OCI-LY3 (cell line): Measurements from ENCODE around the gene ADCY6.

ENCODE experiments used
- H2AFZ ChIP-seq: fragments of 200-600, 300-600 bp; shearing (Covaris generic); 2 replicates; pipeline ENCODE4 v1.6.0; 2014; ENCODE audit warnings: antibody characterized with exemption, low read depth, low read length
- H3K27ac ChIP-seq: fragments of 200-600, 300-600 bp; sonication (generic); 2 replicates; pipeline ENCODE4 v1.5.1; 2014; ENCODE audit warnings: mild to moderate bottlenecking, low read length, moderate library complexity, mixed read lengths
- H3K27me3 ChIP-seq: fragments of 200-600, 300-600 bp; sonication (generic); 2 replicates; pipeline ENCODE4 v1.6.1; 2014; ENCODE audit warnings: low read depth, low read length, mixed read lengths
- H3K36me3 ChIP-seq: fragments of 200-600, 300-600 bp; sonication (generic); replicated peaks from 2 replicates; pipeline ENCODE3; 2014; ENCODE audit warnings: low read depth, low read length, mixed read lengths
- H3K4me1 ChIP-seq: fragments of 300-600, 200-600 bp; sonication (generic); 2 replicates; pipeline ENCODE4 v1.6.1; 2014; ENCODE audit warnings: low read length, mixed read lengths
- H3K4me2 ChIP-seq: fragments of 200-600, 300-600 bp; sonication (generic); 2 replicates; pipeline ENCODE4 v1.6.1; 2014; ENCODE audit warnings: low read length, mixed read lengths
- H3K4me3 ChIP-seq: fragments of 300-600, 200-600 bp; sonication (generic); 2 replicates; pipeline ENCODE4 v1.5.1; 2014; ENCODE audit warnings: antibody characterized with exemption, mild to moderate bottlenecking, low read length, moderate library complexity
- H3K79me2 ChIP-seq: fragments of 300-600, 200-600 bp; shearing (Covaris generic); 2 replicates; pipeline ENCODE4 v1.6.1; 2014; ENCODE audit warnings: mild to moderate bottlenecking, low read length, mixed read lengths
- H3K9ac ChIP-seq: fragments of 300-600, 200-600 bp; shearing (Covaris generic); 2 replicates; pipeline ENCODE4 v1.6.0; 2014; ENCODE audit warnings: mild to moderate bottlenecking, low read length, moderate library complexity
- H3K9me3 ChIP-seq: fragments of 200-600, 300-600 bp; shearing (Covaris generic); 2 replicates; pipeline ENCODE4 v1.6.1; 2014; ENCODE audit warnings: low read length, mixed read lengths; ENCODE audit not compliant: insufficient read depth
- H4K20me1 ChIP-seq: fragments of 200-600, 300-600 bp; sonication (generic); 2 replicates; pipeline ENCODE4 v1.6.1; 2016; ENCODE audit warnings: low read length, mixed read lengths; ENCODE audit not compliant: insufficient read depth
- CTCF ChIP-seq: fragments of 200-600, 300-600 bp; sonication (generic); IDR thresholded peaks from 2 replicates; pipeline ENCODE4 v1.5.1; 2014; ENCODE audit warnings: antibody characterized with exemption, low read length, low read depth
- EZH2phosphoT487 ChIP-seq: fragments of 200-600 bp; shearing (Covaris generic); IDR thresholded peaks from 2 replicates; pipeline ENCODE4 v1.6.1; 2018; ENCODE audit warnings: antibody characterized with exemption, mixed run types, low read depth

Gene ADCY6

GRCh38 chr12:48764521-48764920 is 24.4 kb downstream of the ADCY6 start:
- Histone ChIP-seq H3K27ac (no peak overlapping the region), H3K36me3 (no peaks in the 10 kb centered on the region), H3K79me2 (no peaks in the 10 kb centered on the region), H4K20me1 (no peaks in the 10 kb centered on the region), H3K4me1 (peaks cover 4% of the 10 kb centered on the region; the same call in 1 of the 2 replicates), H3K4me2 (no peak overlapping the region), H3K9me3 (no peaks in the 10 kb centered on the region), H2AFZ (no peak overlapping the region), H3K27me3 (no peaks in the 10 kb centered on the region), H3K4me3 (no peak overlapping the region), H3K9ac (no peak overlapping the region)
- TF ChIP-seq EZH2phosphoT487 (no peak), CTCF (no peak)

- H2AFZ ChIP-seq = no peak overlapping the region
- no peak overlapping the region for H3K9ac ChIP-seq
- no peaks in the 10 kb centered on the region for H3K36me3 ChIP-seq
- H3K4me1 ChIP-seq = no peaks in the 10 kb centered on the region
- TF ChIP-seq CTCF (no peak), EZH2phosphoT487 (no peak)
- no peaks in the 10 kb centered on the region for H3K79me2 ChIP-seq
- H3K27me3 ChIP-seq = no peaks in the 10 kb centered on the region
- no peak overlapping the region for H3K4me2 ChIP-seq
- H4K20me1 ChIP-seq = no peaks in the 10 kb centered on the region
- no peak overlapping the region for H3K27ac ChIP-seq
- H3K9me3 ChIP-seq = no peaks in the 10 kb centered on the region
- H3K4me3 ChIP-seq = no peak overlapping the region
These were observed 30.2 kb downstream of the ADCY6 start for GRCh38 chr12:48758737-48759136.

GRCh38 chr12:48758186-48758585 is 30.7 kb downstream of the ADCY6 start:
- H3K4me3 ChIP-seq = no peak overlapping the region
- no peak overlapping the region for H3K27ac ChIP-seq
- no peaks in the 10 kb centered on the region for H3K36me3 ChIP-seq
- H3K4me1 ChIP-seq = no peaks in the 10 kb centered on the region
- H3K4me2 ChIP-seq = no peak overlapping the region
- TF ChIP-seq EZH2phosphoT487 = no peak
- no peak for TF ChIP-seq CTCF
- no peaks in the 10 kb centered on the region for H3K27me3 ChIP-seq
- H2AFZ ChIP-seq = no peak overlapping the region
- no peak overlapping the region for H3K9ac ChIP-seq
- no peaks in the 10 kb centered on the region for H3K79me2 ChIP-seq
- H3K9me3 ChIP-seq = no peaks in the 10 kb centered on the region
- no peaks in the 10 kb centered on the region for H4K20me1 ChIP-seq

GRCh38 chr12:48750769-48751356 is 38.0 kb downstream of the ADCY6 start:
- TF ChIP-seq CTCF = no peak
- no peak for TF ChIP-seq EZH2phosphoT487
- H3K4me3 ChIP-seq = no peak overlapping the region
- H3K9ac ChIP-seq = no peak overlapping the region
- no peak overlapping the region for H2AFZ ChIP-seq
- no peaks in the 10 kb centered on the region for H3K79me2 ChIP-seq
- no peaks in the 10 kb centered on the region for H3K27me3 ChIP-seq
- no peaks in the 10 kb centered on the region for H3K36me3 ChIP-seq
- no peaks in the 10 kb centered on the region for H3K9me3 ChIP-seq
- no peaks in the 10 kb centered on the region for H4K20me1 ChIP-seq
- peaks cover 6% of the 10 kb centered on the region; the same call in 1 of the 2 replicates for H3K4me1 ChIP-seq
- H3K27ac ChIP-seq = no peak overlapping the region
- H3K4me2 ChIP-seq = no peak overlapping the region
